Left ventricle myocardium inferior (tissue), 1 donor: Measurements from ENCODE around the gene GNPTAB. TPM values are rescaled to one million over a fixed set of nuclear protein-coding genes. Genes with fewer than 3 reads are reported as not detected.

Experiments used
- DNase-seq: peaks from one replicate; pipeline ENCODE4 v3.0.0-alpha.2; 2020
- H3K27ac ChIP-seq: fragments of 200-600 bp; replicated peaks from 2 replicates; pipeline ENCODE4 v1.8.0; 2021
- H3K27me3 ChIP-seq: fragments of 200-600 bp; 2 replicates; pipeline ENCODE4 v1.8.0; 2021; ENCODE audit warnings: low read depth
- H3K36me3 ChIP-seq: fragments of 200-600 bp; 2 replicates; pipeline ENCODE4 v1.8.0; 2021
- H3K4me1 ChIP-seq: fragments of 200-600 bp; 2 replicates; pipeline ENCODE4 v1.8.0; 2021
- H3K4me3 ChIP-seq: fragments of 200-600 bp; 2 replicates; pipeline ENCODE4 v1.8.0; 2021; ENCODE audit warnings: mild to moderate bottlenecking, moderate library complexity
- H3K9me3 ChIP-seq: fragments of 200-600 bp; replicated peaks from 2 replicates; pipeline ENCODE4 v1.8.0; 2021
- intact Hi-C: fragments of 100-400 bp; cut with micrococcal nuclease; formaldehyde crosslinking; loops from one replicate; pipeline ENCODE4 v1.11.0; 2022
- total RNA-seq: library from RNA; stranded (reverse); fragmentation: NEBNext Ultra II Directional; extraction: Animal tissue kit (Norgen Biotek cat#: 25700); gene quantifications from one replicate; pipeline ENCODE4 v1.2.1, GENCODE V29; 2021
- TF ChIP-seq, protein P1 (sequence below): fragments of 200-600 bp; IDR thresholded peaks from 2 replicates; pipeline ENCODE4 v1.8.0; 2021; ENCODE audit warnings: antibody characterized with exemption, mild to moderate bottlenecking, borderline replicate concordance
- donor health status: DM: no; HTN: yes; CAD: no; lungs with severe emphysema.

GNPTAB gene
- total RNA-seq, 1 donor from 2014 or later, result 55.2 TPM

DNA sequence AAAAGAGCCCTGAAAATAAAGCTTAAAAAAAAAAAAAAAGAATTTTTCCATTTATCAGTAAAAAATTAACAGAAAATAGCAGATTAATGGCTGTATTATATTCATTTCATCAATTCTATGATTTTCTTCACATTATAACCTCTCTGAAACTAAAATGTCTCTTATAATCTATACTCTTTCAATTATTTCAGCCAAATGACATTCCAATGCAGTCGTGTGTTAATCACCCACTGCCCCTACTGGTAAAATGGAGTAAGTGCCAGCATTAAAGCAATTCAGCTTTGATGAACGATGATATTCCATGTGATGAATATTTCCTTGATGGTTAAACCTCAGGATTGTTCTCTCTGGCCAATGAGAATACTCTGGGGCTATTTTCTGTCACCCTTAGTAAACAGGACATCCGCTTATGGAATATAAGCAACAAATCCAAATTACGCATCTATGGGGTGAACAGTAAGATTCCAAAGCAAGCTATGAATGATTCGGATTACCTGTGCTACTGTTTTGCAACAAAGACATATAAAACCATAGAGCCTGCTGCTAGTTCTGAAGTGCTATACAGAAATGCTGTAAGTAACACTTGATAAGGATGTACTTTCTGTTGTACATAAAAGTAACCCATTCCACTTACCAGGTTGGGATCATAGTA, 71.2 kb downstream of the GNPTAB start:
- peaks cover 51% of the 10 kb centered on the region for H3K36me3 ChIP-seq
- TF ChIP-seq, protein P1, sequence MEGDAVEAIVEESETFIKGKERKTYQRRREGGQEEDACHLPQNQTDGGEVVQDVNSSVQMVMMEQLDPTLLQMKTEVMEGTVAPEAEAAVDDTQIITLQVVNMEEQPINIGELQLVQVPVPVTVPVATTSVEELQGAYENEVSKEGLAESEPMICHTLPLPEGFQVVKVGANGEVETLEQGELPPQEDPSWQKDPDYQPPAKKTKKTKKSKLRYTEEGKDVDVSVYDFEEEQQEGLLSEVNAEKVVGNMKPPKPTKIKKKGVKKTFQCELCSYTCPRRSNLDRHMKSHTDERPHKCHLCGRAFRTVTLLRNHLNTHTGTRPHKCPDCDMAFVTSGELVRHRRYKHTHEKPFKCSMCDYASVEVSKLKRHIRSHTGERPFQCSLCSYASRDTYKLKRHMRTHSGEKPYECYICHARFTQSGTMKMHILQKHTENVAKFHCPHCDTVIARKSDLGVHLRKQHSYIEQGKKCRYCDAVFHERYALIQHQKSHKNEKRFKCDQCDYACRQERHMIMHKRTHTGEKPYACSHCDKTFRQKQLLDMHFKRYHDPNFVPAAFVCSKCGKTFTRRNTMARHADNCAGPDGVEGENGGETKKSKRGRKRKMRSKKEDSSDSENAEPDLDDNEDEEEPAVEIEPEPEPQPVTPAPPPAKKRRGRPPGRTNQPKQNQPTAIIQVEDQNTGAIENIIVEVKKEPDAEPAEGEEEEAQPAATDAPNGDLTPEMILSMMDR, result peak; percentile 74
- intact Hi-C loops, result loop anchor here (10.0 kb wide), 1 partner anchor 345 kb away; no protein-coding TSS in a partner anchor

DNA sequence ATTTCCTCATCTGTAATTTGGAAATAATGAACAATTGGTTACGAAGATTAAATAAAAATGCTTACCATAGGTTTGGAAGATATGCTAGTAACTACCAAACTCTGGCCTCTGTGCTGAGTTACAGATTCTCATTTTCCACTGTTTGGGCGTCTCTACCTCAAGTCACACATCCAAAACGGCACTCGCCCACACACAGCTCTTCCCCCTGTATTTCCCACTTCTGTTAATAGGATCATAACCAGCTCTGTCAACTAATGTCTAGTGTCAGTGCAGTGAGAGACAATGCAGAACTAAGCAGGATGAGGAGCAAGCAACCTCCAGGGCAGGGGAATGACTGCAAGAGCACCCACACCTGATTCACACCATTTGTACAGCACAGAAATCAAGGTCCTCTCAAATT, 80.6 kb downstream of the GNPTAB start:
- no peak for DNase-seq
- no peak overlapping the region for H3K4me3 ChIP-seq
- H3K27ac ChIP-seq, result no peak overlapping the region
- intact Hi-C loops, result loop anchor here (10.0 kb wide), 1 partner anchor 335 kb away; no protein-coding TSS in a partner anchor
- TF ChIP-seq, protein P1, result no peak
- H3K36me3 ChIP-seq, result peaks cover 85% of the 10 kb centered on the region
- H3K9me3 ChIP-seq, result no peaks in the 10 kb centered on the region
- no peaks in the 10 kb centered on the region for H3K4me1 ChIP-seq
- H3K27me3 ChIP-seq, result no peaks in the 10 kb centered on the region

More for the DNA sequence above, 71.2 kb downstream of the GNPTAB start:
- Histone ChIP-seq H3K27ac (no peak overlapping the region), H3K27me3 (no peaks in the 10 kb centered on the region), H3K4me1 (peaks cover 5% of the 10 kb centered on the region), H3K4me3 (no peak overlapping the region), H3K9me3 (no peaks in the 10 kb centered on the region)
- DNase-seq, result no peak

DNA sequence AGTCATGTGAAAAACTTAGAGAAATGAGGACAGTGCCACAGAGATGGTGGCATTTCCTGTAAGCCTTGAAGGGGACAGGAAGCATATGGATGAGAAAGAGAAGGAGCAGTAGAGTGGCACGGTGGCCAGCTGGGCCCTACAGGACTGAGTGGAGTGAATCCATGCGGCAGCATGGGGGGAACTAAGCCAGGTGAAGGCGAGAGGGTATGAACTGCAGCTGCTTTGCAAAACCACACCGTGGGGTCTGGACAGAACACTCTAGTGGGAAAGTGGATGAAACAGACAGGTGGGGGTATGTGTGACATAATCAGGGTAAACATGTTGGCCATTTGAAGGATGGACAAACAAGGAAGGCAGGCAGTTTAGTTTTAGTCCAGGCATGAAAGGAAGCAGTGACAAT, 81.1 kb downstream of the GNPTAB start:
- TF ChIP-seq, protein P1, result no peak
- Histone ChIP-seq H3K4me1 (no peaks in the 10 kb centered on the region), H3K9me3 (no peaks in the 10 kb centered on the region), H3K27me3 (no peaks in the 10 kb centered on the region), H3K27ac (no peak overlapping the region), H3K36me3 (peaks cover 84% of the 10 kb centered on the region), H3K4me3 (no peak overlapping the region)
- intact Hi-C loops, result loop anchor here (10.0 kb wide), 1 partner anchor 335 kb away; no protein-coding TSS in a partner anchor
- no peak for DNase-seq

DNA sequence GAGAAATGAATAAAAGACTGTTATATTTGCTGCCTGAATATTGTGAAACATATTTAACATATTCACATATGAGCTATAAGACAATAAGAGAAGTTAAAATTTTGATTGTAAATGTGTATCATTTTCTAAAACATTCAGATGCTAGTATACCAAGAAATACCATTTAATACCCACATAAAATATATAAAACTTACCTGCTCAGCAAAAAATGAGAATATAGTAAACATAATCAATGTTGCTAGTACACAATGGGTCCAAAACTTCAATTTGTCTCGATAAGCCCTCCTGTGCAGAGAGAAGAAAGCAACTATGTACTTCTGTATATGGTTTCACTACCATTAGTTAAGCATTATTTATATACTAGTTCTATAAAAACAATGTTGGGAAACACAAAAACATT, 81.9 kb downstream of the GNPTAB start:
- TF ChIP-seq, protein P1, result no peak
- H3K9me3 ChIP-seq, result no peaks in the 10 kb centered on the region
- no peaks in the 10 kb centered on the region for H3K4me1 ChIP-seq
- no peak overlapping the region for H3K27ac ChIP-seq
- H3K4me3 ChIP-seq, result no peak overlapping the region
- intact Hi-C loops, result no loop called here
- DNase-seq, result no peak
- H3K27me3 ChIP-seq, result no peaks in the 10 kb centered on the region
- peaks cover 84% of the 10 kb centered on the region for H3K36me3 ChIP-seq

- intact Hi-C loops, result no loop called here
- Histone ChIP-seq H3K27me3 (no peaks in the 10 kb centered on the region), H3K27ac (no peak overlapping the region), H3K36me3 (peaks cover 77% of the 10 kb centered on the region), H3K9me3 (no peaks in the 10 kb centered on the region), H3K4me3 (no peak overlapping the region), H3K4me1 (peaks cover 3% of the 10 kb centered on the region)
- TF ChIP-seq, protein P1, result no peak
- no peak for DNase-seq
Measured at GRCh38 chr12:101747697-101748096, 83.1 kb downstream of the GNPTAB start.
